KG1 (cell line): Measurements from ENCODE around the gene ZNF835.

ENCODE experiments used
- DNase-seq: peaks from one replicate; lab custom pipeline; 2025; lab: John Stamatoyannopoulos, UW

Gene ZNF835

DNA sequence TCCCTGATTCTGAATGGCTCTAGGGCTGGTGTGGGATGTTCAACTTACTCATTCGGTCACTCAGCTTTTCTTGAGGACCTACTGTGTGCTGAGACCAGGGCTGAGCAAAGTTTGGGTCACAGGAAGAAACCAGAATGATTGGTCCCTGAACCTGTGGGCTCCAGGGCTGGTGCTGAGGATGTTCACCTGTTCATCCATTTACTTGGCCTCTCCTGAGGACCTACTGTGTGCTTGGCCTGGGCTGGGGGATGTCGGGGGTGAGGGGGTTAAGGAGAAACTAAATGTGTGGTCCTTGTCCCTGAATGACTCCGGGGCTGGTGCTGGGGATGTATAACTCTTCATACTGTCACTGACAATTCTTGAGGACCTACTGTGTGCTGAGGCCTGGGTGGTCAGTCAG, 10.3 kb downstream of the ZNF835 start:
- no peak for DNase-seq

DNA sequence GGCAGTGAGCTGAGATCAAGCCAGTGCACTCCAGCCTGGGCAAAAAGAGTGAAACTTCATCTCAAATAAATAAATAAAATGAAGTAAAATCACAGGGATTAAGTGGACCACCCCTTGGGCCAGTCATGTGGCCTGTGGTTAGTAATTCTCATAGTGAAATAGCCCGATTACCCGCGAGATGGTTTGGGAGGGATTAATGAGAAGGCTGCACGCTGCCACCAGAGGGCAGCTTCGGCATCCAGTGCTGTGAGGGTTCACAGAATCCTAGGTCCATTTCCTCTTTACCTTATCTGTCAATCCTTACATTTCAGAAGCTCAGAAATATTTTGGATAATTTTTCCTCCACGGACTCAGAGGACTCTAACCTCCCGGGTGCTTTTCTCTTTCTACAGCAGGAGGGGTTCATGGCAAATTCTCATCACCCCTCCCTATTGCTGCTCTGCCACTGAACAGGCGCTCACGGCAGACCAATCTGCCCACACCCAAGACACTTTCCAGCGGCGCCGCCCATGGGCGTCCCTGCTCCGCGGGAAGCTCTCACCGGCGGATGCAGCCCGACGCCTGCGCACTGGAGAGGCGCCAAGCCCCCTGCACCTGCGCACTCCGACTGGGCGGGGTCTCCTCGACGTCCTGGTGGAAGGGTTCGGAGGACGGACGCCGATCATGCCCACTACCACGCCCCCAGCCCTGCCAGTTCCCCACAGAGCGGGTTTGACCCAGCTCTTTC, 11.0 kb downstream of the ZNF835 start:
- no peak for DNase-seq

DNA sequence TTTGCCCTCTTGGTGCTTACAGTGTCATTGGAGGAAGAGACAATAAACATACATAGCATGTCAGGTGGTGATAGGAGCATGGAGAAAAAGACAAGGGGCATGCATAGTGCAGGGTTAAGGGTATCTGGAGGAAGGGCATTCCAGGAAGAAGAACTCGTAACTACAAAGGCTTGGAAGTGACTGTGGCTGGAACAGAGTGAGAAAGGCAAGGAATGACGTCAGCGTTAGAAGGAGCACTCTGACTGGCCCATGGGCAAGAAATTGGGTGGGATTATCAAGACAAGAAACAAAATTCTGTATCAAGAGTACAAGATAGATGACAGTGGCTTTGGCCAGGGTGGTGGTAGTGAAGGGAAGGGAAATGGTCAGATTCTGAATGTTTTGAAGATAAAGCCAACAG, 17.4 kb downstream of the ZNF835 start:
- no peak for DNase-seq

DNA sequence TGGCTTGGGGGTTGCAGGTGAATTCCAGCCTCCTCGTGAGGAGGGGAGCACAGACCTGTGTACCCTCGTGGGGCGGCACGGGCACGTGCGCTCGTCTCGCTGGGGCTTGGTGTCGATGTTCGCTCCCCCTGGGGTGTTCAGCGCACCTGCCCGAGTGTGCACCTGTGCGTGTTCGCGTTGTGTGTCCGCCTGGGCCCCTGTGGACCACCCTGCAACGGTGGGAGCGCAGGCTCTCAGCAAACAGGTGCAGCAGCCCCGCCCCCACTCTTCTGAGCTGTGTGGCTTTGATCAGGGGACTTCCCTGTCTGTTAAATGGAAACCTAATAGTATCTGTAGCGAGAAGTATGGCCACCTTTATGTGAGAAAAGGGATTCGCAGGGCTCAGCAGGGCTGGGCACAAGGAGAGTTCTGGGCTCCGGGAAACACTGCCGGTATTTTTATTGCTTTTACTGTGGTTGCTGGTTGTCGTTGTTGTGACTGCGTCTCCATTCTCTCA, 28.0 kb downstream of the ZNF835 start:
- DNase-seq, result no peak

DNA sequence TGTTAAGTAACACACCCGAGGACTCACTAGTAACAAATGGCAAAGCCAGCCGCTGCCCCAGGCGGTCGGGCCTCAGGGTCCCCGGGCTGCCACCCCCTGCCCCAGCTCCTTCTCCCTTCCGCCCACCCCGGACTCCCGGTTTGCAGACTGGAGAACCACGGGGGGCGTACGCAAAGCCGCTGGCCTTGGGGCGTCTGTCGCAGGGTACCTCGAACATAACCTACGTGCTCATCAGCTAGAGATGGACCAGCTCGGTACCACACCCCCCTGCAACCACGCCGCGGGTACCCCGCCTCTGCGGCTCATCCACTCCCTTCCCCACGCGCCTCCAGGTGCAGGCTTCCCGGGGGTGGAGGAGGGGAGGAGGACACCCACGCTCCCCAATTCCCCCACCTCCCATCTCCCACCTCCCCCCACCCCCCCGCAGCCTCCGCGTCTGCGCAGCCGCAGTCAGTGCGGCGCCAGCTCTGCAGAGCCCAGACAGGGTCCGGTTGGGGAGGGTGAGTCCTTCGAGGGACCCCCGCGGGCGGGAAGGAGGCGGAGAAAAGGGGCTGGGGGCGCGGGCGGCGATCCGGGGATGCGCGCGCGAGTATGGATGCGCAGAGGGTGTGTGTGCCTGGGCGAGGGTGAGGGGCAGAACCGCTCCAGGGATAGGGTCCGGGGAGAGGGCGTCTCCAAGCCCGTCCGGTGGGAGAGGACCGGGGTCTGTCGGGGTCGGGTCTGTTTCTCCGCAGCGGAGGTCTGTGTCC, 28.7 kb downstream of the ZNF835 start, which contains the start of gene SMIM17:
SMIM17 (plus strand) TSS at position 449 of the 749 bp plus-strand sequence. CDS start 2,509 bp downstream, outside the sequence.
- no peak for DNase-seq

DNA sequence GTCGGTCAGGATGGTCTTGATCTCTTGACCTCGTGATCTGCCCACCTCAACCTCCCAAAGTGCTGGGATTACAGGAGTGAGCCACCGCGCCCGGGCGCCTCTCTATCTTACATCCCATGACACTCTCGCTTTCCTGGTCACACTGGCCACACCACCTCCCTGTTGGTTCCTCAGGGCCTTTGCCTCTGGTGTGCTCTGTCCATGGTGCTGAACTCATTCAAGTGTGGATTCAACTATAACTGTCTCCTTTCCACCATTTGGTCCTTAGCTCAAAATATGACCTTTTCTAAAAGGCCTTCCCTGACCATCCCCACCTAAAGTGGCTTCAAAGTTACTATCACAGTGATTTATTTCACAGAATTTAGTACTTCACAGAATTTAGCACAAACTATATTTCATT, 32.3 kb downstream of the ZNF835 start:
- peak; percentile 5 for DNase-seq

DNA sequence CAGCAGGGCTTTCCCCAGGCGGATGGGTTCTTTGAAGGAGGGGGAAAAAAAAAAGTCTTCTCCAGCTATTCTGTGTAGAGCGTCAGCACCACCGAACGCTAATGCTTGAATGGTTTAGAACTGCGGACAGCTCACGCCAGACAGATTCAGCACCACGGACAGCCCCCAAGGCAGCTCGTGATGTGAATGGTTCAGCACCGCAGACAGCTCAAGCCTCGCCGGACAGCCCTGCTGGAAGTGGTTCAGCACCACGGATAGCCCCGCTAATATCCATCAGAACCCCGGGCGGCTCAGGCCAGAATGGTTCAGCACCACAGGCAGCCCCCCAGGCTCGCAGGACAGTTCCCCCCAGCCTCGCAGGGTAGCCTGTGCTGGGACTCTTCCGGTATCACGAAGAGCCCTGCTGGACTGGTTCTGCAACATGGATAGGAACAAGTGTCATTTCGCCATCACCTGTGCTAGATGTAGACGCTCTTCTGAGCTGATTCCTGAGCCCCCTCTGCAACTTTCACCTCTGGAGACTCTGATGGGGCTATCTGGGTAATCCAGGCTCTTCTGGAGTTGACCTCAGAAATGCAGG, 33.5 kb downstream of the ZNF835 start:
- DNase-seq, result peak; percentile 93

DNA sequence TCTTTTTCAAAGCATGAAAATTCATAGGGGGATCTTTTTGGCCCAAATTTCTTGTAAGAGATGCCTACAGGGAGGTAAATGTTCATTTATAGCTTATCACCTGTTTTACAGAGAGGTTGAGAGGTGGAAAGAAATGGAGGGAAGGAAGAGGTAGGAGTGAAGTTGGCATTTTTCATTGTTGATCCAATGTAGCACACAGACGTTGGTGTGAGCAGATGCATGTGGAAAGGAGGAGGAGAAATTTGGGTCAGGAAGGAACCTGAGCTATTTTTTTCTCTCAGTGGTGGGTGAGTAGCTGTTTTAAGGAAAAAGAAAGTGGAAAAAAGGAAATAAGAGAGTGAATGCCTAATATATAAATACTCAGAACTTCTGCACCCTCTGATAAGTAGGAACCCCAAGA, 38.5 kb downstream of the ZNF835 start:
- no peak for DNase-seq

DNA sequence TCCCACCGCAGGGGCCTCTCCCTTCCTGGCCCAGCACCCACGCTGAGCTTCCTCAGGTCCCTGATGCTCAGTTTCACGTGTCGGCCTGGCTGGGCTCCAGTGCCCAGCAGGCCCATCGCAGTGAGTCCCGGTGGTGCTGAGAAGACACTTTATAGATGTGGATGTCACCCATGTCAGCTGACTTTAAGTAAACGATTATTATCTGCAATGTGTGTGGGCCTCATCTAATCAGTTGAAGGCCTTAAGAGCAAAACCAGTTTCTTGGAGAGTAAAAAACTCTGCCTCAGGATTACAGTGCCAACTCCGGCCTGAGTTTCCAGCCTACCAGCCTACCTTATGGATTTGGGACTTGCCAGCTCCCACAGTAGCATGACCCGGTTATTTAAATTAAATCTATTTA, 45.8 kb downstream of the ZNF835 start:
- DNase-seq, result no peak

DNA sequence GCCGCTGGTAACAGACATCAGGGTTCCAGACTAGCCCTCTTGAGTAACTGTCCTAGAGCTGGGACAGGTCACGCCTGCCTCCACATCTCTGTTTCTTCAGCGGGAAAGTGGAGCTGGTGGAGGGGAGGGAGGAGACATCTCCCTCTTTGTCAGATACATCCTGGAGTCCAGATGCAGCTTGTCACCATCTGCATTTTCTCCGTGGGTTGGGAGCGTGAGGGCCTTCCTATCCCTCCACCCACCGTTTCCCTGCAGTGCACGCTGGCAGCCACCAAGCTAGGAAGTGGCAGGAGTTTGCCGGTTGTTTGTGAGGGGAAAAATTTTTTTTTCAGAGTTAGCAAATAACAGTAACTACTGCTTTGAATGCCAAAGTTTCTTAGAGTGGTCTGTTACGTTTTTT, 48.6 kb downstream of the ZNF835 start:
- DNase-seq, result no peak

DNA sequence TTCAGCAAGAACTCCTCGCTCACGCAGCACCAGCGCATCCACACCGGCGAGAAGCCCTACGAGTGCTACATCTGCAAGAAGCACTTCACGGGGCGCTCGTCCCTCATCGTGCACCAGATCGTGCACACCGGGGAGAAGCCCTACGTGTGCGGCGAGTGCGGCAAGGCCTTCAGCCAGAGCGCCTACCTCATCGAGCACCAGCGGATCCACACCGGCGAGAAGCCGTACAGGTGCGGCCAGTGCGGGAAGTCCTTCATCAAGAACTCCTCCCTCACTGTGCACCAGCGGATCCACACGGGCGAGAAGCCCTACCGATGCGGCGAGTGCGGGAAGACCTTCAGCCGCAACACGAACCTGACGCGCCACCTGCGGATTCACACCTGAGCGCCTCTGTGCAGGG, 49.2 kb downstream of the ZNF835 start:
- DNase-seq, result no peak

DNA sequence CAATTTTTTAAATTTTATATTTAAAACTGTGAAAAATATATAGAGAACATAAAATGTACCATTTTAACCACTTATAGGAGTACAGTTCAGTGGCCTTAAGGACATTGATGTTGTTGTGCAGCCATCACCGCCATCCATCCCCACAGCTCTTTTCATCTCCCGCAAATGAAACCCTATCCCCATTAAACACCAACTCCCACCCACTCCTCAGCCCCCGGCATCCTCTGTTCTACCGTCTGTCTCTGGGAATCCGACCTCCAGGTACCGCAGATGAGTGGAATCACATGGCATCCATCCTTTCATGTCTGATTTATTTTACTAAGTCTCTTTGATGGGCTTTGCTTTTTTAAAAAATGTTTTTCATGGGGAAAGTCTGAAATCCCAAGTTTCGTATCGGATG, 52.4 kb downstream of the ZNF835 start:
- DNase-seq, result no peak

DNA sequence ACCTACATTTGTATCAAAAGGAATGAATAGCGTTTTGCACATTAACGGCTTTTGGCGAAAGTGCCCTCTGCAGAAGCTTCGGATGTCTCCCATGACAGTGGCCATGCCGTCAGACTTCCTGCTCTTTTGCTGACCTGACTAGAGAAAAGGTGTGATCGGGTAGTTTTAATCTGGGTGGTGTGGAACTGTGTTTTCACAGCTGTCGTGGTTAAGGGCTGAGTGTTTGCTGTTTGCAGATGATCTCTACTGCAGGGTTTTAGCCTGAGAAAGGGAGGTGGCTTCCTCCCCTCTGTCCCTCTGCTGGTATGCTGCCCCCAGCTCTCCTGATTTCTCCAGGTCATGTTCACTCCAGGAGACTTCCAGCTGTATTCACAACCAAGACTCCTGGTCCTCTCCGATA, 54.0 kb downstream of the ZNF835 start:
- DNase-seq, result no peak

DNA sequence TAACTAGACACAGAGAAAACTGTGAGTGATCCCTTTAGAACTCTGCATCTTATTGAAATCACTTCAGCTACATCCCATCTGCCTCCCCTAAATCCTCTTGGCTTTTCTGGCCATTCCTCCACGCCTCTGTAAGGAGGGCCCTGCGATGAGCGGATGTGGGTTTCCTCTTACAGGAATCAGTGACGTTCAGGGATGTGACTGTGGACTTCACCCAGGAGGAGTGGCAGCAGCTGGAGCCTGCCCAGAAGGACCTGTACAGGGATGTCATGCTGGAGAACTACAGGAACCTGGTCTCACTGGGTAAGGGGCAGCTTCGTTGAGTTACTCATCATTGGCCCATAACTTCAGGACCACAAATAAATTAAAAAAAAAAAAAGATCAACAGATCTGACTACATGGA, 57.9 kb downstream of the ZNF835 start:
- DNase-seq, result no peak

DNA sequence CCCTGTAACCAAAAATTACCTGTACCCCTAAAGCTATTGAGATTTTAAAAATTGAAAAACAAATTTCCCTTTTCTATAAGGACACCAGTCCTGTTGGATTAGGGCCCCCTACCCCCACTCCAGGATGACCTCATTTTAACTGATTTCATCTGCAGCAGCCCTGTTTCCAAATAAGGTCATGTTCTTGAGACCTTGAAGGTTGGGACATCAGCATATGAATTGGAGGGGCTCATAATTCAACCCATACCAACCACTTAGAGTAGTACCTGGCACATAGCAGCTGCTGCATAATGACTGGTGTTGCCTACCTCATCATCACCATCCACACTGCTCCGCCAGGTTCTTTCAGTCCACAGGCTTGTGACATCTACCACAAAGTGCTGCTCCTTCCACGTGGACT, 58.8 kb downstream of the ZNF835 start:
- no peak for DNase-seq
